ENCODE results near the gene KHK.

DNA sequence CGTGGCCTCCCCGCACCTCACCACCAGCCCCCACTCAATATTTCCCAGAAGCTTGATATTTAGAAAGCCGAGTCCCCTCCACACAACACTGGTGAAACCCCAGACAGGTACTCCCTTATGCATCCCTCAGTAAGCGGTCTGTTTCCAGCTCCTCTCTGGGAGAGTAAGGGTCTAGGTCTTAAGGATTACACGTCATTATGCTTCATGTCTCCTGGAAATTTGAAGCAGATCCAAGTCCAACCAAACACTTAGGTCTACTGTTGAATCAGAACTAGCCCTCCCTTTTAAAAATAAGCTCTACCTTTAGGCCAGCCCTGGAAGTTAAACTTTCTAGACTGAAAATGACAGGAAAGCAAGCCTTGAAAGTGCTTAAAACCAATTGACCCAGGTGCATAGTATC, 13.7 kb upstream of the KHK start:
- TF ChIP-seq, protein P1, sequence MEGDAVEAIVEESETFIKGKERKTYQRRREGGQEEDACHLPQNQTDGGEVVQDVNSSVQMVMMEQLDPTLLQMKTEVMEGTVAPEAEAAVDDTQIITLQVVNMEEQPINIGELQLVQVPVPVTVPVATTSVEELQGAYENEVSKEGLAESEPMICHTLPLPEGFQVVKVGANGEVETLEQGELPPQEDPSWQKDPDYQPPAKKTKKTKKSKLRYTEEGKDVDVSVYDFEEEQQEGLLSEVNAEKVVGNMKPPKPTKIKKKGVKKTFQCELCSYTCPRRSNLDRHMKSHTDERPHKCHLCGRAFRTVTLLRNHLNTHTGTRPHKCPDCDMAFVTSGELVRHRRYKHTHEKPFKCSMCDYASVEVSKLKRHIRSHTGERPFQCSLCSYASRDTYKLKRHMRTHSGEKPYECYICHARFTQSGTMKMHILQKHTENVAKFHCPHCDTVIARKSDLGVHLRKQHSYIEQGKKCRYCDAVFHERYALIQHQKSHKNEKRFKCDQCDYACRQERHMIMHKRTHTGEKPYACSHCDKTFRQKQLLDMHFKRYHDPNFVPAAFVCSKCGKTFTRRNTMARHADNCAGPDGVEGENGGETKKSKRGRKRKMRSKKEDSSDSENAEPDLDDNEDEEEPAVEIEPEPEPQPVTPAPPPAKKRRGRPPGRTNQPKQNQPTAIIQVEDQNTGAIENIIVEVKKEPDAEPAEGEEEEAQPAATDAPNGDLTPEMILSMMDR (IDR thresholded peaks at IDR 0.05; ENCODE audit: insufficient read depth, low read length) = no peak
- TF ChIP-seq POLR2AphosphoS5 (IDR thresholded peaks at IDR 0.05; ENCODE audit: low read depth) = no peak

Measured in HL-60 (cell line).